GM12878 (cell line): ENCODE results near the gene GFM1. TPM values are rescaled to one million over a fixed set of nuclear protein-coding genes. Genes with fewer than 3 reads are reported as not detected.
A peak's percentile ranks its signal among the peaks of the same experiment; 100 is the strongest.

Experiments
- E4F1 ChIP-seq: fragments of 450-650 bp; IDR thresholded peaks from 2 replicates; pipeline ENCODE4 v1.6.1; 2018; ENCODE audit warnings: borderline replicate concordance, mild to moderate bottlenecking; ENCODE audit not compliant: partially characterized antibody
- EED ChIP-seq: sonication (generic); IDR thresholded peaks from 2 replicates; pipeline ENCODE4 v1.6.1; 2016; ENCODE audit warnings: antibody characterized with exemption, low read depth
- ELK1 ChIP-seq: IDR thresholded peaks from 2 replicates; pipeline ENCODE4 v1.6.1; 2012; ENCODE audit warnings: low read depth, low read length, improper control_type of control experiment
- GABPA ChIP-seq: IDR thresholded peaks from 2 replicates; pipeline ENCODE4 v1.6.1; 2014; ENCODE audit warnings: antibody characterized with exemption, low read depth, mild to moderate bottlenecking, inconsistent platforms
- MLLT1 ChIP-seq: fragments of 450-650 bp; IDR thresholded peaks from 2 replicates; pipeline ENCODE4 v1.6.1; 2016; ENCODE audit warnings: mild to moderate bottlenecking
- NFYB ChIP-seq: IDR thresholded peaks from 2 replicates; pipeline ENCODE4 v1.6.1; 2011; ENCODE audit warnings: low read depth, mild to moderate bottlenecking, low read length, improper control_type of control experiment, moderate library complexity; ENCODE audit not compliant: insufficient read depth
- PML ChIP-seq: IDR thresholded peaks from 2 replicates; pipeline ENCODE4 v1.6.1; 2012; ENCODE audit warnings: low read length, inconsistent platforms
- SMAD1 ChIP-seq: fragments of 450-650 bp; IDR thresholded peaks from 2 replicates; pipeline ENCODE4 v1.6.1; 2018; ENCODE audit warnings: mild to moderate bottlenecking, low read depth; ENCODE audit not compliant: partially characterized antibody
- ZBTB11 ChIP-seq: fragments of 450-650 bp; formaldehyde crosslinking; IDR thresholded peaks from 2 replicates; pipeline ENCODE4 v1.5.0; 2022; ENCODE audit warnings: mild to moderate bottlenecking, missing genetic modification characterization
- ZNF217 ChIP-seq: fragments of 450-650 bp; IDR thresholded peaks from 2 replicates; pipeline ENCODE4 v1.6.1; 2017; ENCODE audit warnings: antibody characterized with exemption, mild to moderate bottlenecking
- polyA plus RNA-seq, 11 experiments: library from polyadenylated mRNA; depleted of rRNA in 4 of 11; unstranded in 6 of 11; stranded (reverse) in 5 of 11; fragments of >200 nt; fragmentation: Nextera tagmentation in 4 of 11; fragmentation: Illumina TruSeq in 1 of 11; extraction: Ambion mirVana in 4 of 11; extraction: Trizol in 1 of 11; gene quantifications; 1 replicate in 1 of 11; 2 replicates in 10 of 11; pipeline versions ENCODE4 v1.2.1 to v1.2.3, GENCODE V29; 2011 to 2016; ENCODE audit warnings: inconsistent platforms in 2 of 11, missing spikeins in 2 of 11, low read depth in 1 of 11
- total RNA-seq, 4 experiments: library from RNA; depleted of rRNA in 3 of 4; stranded (reverse); fragments of >200 nt in 3 of 4; fragmentation: Illumina TruSeq in 1 of 4; extraction: Trizol in 1 of 4; gene quantifications; 2 replicates each; pipeline versions ENCODE4 v1.2.1 to v1.2.3, GENCODE V29; 2013 to 2021
- TF ChIP-seq, protein P1 (sequence below): fragments of 450-650 bp; IDR thresholded peaks from 2 replicates; pipeline ENCODE4 v1.6.1; 2017; ENCODE audit warnings: mild to moderate bottlenecking, moderate library complexity
- TF ChIP-seq, protein P2 (sequence below): fragments of 150-350 bp; IDR thresholded peaks from 2 replicates; pipeline ENCODE4 v1.6.1; 2016; ENCODE audit warnings: low read depth, low read length

GFM1 gene
- total and polyA plus RNA-seq, 10 of the 15 experiments (the other 5 are each of a cell fraction or from before 2014, with no cell fraction given) = 36.9 to 87.2 (median 57.3) TPM

- TF ChIP-seq, protein P1, sequence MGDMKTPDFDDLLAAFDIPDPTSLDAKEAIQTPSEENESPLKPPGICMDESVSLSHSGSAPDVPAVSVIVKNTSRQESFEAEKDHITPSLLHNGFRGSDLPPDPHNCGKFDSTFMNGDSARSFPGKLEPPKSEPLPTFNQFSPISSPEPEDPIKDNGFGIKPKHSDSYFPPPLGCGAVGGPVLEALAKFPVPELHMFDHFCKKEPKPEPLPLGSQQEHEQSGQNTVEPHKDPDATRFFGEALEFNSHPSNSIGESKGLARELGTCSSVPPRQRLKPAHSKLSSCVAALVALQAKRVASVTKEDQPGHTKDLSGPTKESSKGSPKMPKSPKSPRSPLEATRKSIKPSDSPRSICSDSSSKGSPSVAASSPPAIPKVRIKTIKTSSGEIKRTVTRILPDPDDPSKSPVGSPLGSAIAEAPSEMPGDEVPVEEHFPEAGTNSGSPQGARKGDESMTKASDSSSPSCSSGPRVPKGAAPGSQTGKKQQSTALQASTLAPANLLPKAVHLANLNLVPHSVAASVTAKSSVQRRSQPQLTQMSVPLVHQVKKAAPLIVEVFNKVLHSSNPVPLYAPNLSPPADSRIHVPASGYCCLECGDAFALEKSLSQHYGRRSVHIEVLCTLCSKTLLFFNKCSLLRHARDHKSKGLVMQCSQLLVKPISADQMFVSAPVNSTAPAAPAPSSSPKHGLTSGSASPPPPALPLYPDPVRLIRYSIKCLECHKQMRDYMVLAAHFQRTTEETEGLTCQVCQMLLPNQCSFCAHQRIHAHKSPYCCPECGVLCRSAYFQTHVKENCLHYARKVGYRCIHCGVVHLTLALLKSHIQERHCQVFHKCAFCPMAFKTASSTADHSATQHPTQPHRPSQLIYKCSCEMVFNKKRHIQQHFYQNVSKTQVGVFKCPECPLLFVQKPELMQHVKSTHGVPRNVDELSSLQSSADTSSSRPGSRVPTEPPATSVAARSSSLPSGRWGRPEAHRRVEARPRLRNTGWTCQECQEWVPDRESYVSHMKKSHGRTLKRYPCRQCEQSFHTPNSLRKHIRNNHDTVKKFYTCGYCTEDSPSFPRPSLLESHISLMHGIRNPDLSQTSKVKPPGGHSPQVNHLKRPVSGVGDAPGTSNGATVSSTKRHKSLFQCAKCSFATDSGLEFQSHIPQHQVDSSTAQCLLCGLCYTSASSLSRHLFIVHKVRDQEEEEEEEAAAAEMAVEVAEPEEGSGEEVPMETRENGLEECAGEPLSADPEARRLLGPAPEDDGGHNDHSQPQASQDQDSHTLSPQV = no peak
- TF ChIP-seq ZBTB11 (CRISPR knock-in tag) (peak; percentile 54), GABPA (peak; percentile 98), E4F1 (peak; percentile 73), SMAD1 (no peak), EED (0 out of 2 replicates have a peak, but pooled peaks have one; percentile 22), PML (peak; percentile 83), MLLT1 (peak; percentile 64; the same call in 1 of the 2 replicates), ELK1 (no peak), ZNF217 (no peak), NFYB (no peak)
- TF ChIP-seq, protein P2, sequence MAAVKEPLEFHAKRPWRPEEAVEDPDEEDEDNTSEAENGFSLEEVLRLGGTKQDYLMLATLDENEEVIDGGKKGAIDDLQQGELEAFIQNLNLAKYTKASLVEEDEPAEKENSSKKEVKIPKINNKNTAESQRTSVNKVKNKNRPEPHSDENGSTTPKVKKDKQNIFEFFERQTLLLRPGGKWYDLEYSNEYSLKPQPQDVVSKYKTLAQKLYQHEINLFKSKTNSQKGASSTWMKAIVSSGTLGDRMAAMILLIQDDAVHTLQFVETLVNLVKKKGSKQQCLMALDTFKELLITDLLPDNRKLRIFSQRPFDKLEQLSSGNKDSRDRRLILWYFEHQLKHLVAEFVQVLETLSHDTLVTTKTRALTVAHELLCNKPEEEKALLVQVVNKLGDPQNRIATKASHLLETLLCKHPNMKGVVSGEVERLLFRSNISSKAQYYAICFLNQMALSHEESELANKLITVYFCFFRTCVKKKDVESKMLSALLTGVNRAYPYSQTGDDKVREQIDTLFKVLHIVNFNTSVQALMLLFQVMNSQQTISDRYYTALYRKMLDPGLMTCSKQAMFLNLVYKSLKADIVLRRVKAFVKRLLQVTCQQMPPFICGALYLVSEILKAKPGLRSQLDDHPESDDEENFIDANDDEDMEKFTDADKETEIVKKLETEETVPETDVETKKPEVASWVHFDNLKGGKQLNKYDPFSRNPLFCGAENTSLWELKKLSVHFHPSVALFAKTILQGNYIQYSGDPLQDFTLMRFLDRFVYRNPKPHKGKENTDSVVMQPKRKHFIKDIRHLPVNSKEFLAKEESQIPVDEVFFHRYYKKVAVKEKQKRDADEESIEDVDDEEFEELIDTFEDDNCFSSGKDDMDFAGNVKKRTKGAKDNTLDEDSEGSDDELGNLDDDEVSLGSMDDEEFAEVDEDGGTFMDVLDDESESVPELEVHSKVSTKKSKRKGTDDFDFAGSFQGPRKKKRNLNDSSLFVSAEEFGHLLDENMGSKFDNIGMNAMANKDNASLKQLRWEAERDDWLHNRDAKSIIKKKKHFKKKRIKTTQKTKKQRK = no peak
Observed at GRCh38 chr3:158644345-158644908, at the start of gene GFM1 (continued).
